OCI-LY7 (cell line): ENCODE measurements around the gene CIT.

ENCODE experiments used
- EZH2phosphoT487 ChIP-seq: fragments of 200-600 bp; sonication (generic); IDR thresholded peaks from 2 replicates; pipeline ENCODE4 v1.6.1; 2018; ENCODE audit warnings: low read depth, borderline replicate concordance, mild to moderate bottlenecking, mixed run types, antibody characterized with exemption, low read length, moderate library complexity, mixed read lengths
- TF ChIP-seq, protein P1 (sequence below): fragments of 200-600 bp; sonication (generic); conservative IDR thresholded peaks from 2 replicates; pipeline ENCODE4 v1.5.1; 2014; ENCODE audit warnings: mild to moderate bottlenecking, antibody characterized with exemption, low read length, moderate library complexity, mixed read lengths

DNA sequence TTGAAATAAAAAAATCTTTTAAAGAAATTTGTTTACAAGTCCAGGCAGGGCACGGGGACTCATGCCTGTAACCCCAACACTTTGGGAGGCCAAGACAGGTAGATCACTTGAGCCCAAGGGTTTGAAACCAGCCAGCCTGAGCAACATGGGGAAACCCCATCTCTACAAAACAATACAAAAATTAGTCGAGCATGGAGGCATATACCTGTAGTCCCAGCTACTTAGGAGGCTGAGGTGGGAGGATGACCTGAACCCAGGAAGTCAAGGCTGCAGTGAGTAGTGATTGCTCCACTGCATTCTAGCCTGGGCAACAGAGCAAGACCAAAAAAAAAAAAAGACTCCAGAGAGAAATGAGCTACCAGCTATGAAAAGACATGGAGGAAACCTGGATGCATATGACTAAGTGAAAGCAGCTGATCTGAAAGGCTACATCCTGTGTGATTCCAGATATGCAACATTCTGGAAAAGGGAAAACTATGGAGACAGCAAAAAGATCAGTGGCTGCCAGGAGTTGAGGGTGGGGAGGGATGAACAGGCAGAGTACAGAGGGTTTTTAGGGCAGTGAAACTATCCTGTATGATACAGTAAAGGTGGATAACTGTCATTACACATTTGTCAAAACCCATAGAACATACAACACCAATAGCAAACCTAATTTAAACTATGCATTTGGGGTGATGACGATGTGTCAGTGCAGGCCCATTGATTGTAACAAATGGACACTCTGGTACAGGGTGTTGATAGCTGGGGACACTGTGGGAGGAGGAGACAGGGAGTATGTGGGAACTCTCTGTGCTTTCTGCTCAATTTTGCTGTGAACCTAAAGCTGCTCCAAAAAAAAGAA, 149.3 kb downstream of the CIT start:
- TF ChIP-seq, protein P1, sequence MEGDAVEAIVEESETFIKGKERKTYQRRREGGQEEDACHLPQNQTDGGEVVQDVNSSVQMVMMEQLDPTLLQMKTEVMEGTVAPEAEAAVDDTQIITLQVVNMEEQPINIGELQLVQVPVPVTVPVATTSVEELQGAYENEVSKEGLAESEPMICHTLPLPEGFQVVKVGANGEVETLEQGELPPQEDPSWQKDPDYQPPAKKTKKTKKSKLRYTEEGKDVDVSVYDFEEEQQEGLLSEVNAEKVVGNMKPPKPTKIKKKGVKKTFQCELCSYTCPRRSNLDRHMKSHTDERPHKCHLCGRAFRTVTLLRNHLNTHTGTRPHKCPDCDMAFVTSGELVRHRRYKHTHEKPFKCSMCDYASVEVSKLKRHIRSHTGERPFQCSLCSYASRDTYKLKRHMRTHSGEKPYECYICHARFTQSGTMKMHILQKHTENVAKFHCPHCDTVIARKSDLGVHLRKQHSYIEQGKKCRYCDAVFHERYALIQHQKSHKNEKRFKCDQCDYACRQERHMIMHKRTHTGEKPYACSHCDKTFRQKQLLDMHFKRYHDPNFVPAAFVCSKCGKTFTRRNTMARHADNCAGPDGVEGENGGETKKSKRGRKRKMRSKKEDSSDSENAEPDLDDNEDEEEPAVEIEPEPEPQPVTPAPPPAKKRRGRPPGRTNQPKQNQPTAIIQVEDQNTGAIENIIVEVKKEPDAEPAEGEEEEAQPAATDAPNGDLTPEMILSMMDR, result no peak
- no peak for TF ChIP-seq EZH2phosphoT487
